HepG2 (cell line): ENCODE results near the gene APOC1. TPM values are rescaled to one million over a fixed set of nuclear protein-coding genes. Genes with fewer than 3 reads are reported as not detected.

Experiments
- HOXA3 ChIP-seq: sonication (generic); formaldehyde crosslinking; IDR thresholded peaks from 2 replicates; pipeline ENCODE4 v1.5.0; 2020; ENCODE audit warnings: missing genetic modification reagents
- HOXA5 ChIP-seq: sonication (generic); formaldehyde crosslinking; IDR thresholded peaks from 2 replicates; pipeline ENCODE4 v1.4.0; 2020; ENCODE audit warnings: missing genetic modification reagents
- ISL2 ChIP-seq: sonication (generic); formaldehyde crosslinking; IDR thresholded peaks from 2 replicates; pipeline ENCODE4 v1.5.0; 2020; ENCODE audit warnings: missing genetic modification reagents
- MAFF ChIP-seq: IDR thresholded peaks from 2 replicates; pipeline ENCODE4 v1.6.1; 2011; ENCODE audit warnings: low read depth, low read length, improper control_type of control experiment
- NFAT5 ChIP-seq: sonication (generic); formaldehyde crosslinking; IDR thresholded peaks from 2 replicates; pipeline ENCODE4 v1.4.0; 2020; ENCODE audit warnings: missing genetic modification reagents
- SRSF9 ChIP-seq: fragments of 200-400 bp; formaldehyde crosslinking; IDR thresholded peaks from 2 replicates; pipeline ENCODE4 v1.6.1; 2018; ENCODE audit warnings: borderline replicate concordance, mild to moderate bottlenecking, low read depth, low read length; ENCODE audit not compliant: insufficient read depth, poor library complexity, severe bottlenecking
- STAG1 ChIP-seq: sonication (generic); formaldehyde crosslinking; IDR thresholded peaks from 2 replicates; pipeline ENCODE4 v1.4.0; 2020; ENCODE audit warnings: missing genetic modification reagents
- TIGD3 ChIP-seq: sonication (generic); formaldehyde crosslinking; IDR thresholded peaks from 2 replicates; pipeline ENCODE4 v1.5.1; 2020; ENCODE audit warnings: mild to moderate bottlenecking, missing genetic modification reagents, borderline replicate concordance
- TOPORS ChIP-seq: sonication (generic); formaldehyde crosslinking; IDR thresholded peaks from 2 replicates; pipeline ENCODE4 v1.8.0; 2023; ENCODE audit warnings: mild to moderate bottlenecking, missing genetic modification reagents
- ZBTB26 ChIP-seq: IDR thresholded peaks from 2 replicates; pipeline ENCODE4 v1.6.1; 2016; ENCODE audit warnings: missing compliant biosample characterization, missing genetic modification reagents, borderline replicate concordance
- ZIK1 ChIP-seq: sonication (generic); formaldehyde crosslinking; IDR thresholded peaks from 2 replicates; pipeline ENCODE4 v1.5.0; 2020; ENCODE audit warnings: mild to moderate bottlenecking, low read depth, missing genetic modification reagents, borderline replicate concordance
- ZNF124 ChIP-seq: sonication (generic); formaldehyde crosslinking; IDR thresholded peaks from 2 replicates; pipeline ENCODE4 v1.4.0; 2020; ENCODE audit warnings: missing genetic modification reagents
- ZNF138 ChIP-seq: sonication (generic); formaldehyde crosslinking; IDR thresholded peaks from 2 replicates; pipeline ENCODE4 v1.5.0; 2020; ENCODE audit warnings: mild to moderate bottlenecking, low read depth, missing genetic modification reagents
- ZNF343 ChIP-seq: sonication (generic); formaldehyde crosslinking; IDR thresholded peaks from 2 replicates; pipeline ENCODE4 v1.4.0; 2020; ENCODE audit warnings: mild to moderate bottlenecking, missing genetic modification reagents
- ZNF451 ChIP-seq: sonication (generic); formaldehyde crosslinking; IDR thresholded peaks from 2 replicates; pipeline ENCODE4 v1.5.0; 2020; ENCODE audit warnings: mild to moderate bottlenecking, missing genetic modification reagents
- ZNF550 ChIP-seq: sonication (generic); formaldehyde crosslinking; IDR thresholded peaks from 2 replicates; pipeline ENCODE4 v1.4.0; 2020; ENCODE audit warnings: mild to moderate bottlenecking, missing genetic modification reagents, borderline replicate concordance
- ZNF589 ChIP-seq: sonication (generic); formaldehyde crosslinking; conservative IDR thresholded peaks from 2 replicates; pipeline ENCODE4 v1.8.0; 2022; ENCODE audit warnings: mild to moderate bottlenecking, moderate library complexity, missing genetic modification reagents
- ZNF615 ChIP-seq: sonication (generic); formaldehyde crosslinking; IDR thresholded peaks from 2 replicates; pipeline ENCODE4 v1.5.0; 2020; ENCODE audit warnings: mild to moderate bottlenecking, missing genetic modification reagents, borderline replicate concordance
- ZNF713 ChIP-seq: sonication (generic); formaldehyde crosslinking; IDR thresholded peaks from 2 replicates; pipeline ENCODE4 v1.4.0; 2020; ENCODE audit warnings: mild to moderate bottlenecking, missing genetic modification reagents
- ZNF784 ChIP-seq: sonication (generic); formaldehyde crosslinking; IDR thresholded peaks from 2 replicates; pipeline ENCODE4 v1.5.1; 2020; ENCODE audit warnings: missing genetic modification reagents, mild to moderate bottlenecking, borderline replicate concordance
- ZNF816 ChIP-seq: sonication (generic); formaldehyde crosslinking; IDR thresholded peaks from 2 replicates; pipeline ENCODE4 v1.8.0; 2022; ENCODE audit warnings: missing genetic modification reagents, mild to moderate bottlenecking, borderline replicate concordance
- polyA plus RNA-seq, 8 experiments: library from polyadenylated mRNA; depleted of rRNA in 3 of 8; stranded (reverse) in 7 of 8; unstranded in 1 of 8; fragments of >200 nt; fragmentation: Illumina TruSeq in 4 of 8; extraction: Trizol in 4 of 8; gene quantifications; 2 replicates each; pipeline versions ENCODE4 v1.2.1 to v1.2.3, GENCODE V29; 2011 to 2016; ENCODE audit warnings: low read depth in 4 of 8, missing spikeins in 1 of 8, mixed read lengths in 1 of 8; ENCODE audit not compliant: insufficient read depth in 1 of 8
- total RNA-seq, 5 experiments: library from RNA; depleted of rRNA; stranded (reverse); fragments of >200 nt; fragmentation: Illumina TruSeq; extraction: Trizol; gene quantifications; 2 replicates each; pipeline ENCODE4 v1.2.3, GENCODE V29; 2016; ENCODE audit warnings: low read depth in 1 of 5

APOC1 gene
- total and polyA plus RNA-seq, 2 of the 13 experiments (the other 11 are each of a cell fraction or from before 2014, with no cell fraction given): 600 to 1,235 TPM

- TF ChIP-seq NFAT5: no peak
- peak; percentile 69 for TF ChIP-seq ZNF784 (CRISPR knock-in tag)
- TF ChIP-seq ZNF589 (CRISPR knock-in tag): peak; percentile 77; the same call in 1 of the 2 replicates
- TF ChIP-seq ZNF713: no peak
- TF ChIP-seq ZNF343 (CRISPR knock-in tag): peak; percentile 92; the same call in 1 of the 2 replicates
- peak; percentile 63; the same call in 1 of the 2 replicates for TF ChIP-seq HOXA5
- peak; percentile 65 for TF ChIP-seq MAFF
- peak; percentile 66 for TF ChIP-seq ZBTB26 (CRISPR knock-in tag)
- TF ChIP-seq TIGD3 (CRISPR knock-in tag): no peak
- TF ChIP-seq ZNF816 (CRISPR knock-in tag): peak; percentile 39; the same call in 1 of the 2 replicates
- TF ChIP-seq SRSF9: no peak
- TF ChIP-seq ZNF124 (CRISPR knock-in tag): peak; percentile 9; the same call in 1 of the 2 replicates
- peak; percentile 63 for TF ChIP-seq TOPORS (CRISPR knock-in tag)
- peak; percentile 93 for TF ChIP-seq STAG1 (CRISPR knock-in tag)
- TF ChIP-seq ZNF138 (CRISPR knock-in tag): no peak
- peak; percentile 70 for TF ChIP-seq ISL2 (CRISPR knock-in tag)
- TF ChIP-seq ZNF615 (CRISPR knock-in tag): no peak; the same call in 1 of the 2 replicates
- peak; percentile 69; the same call in 1 of the 2 replicates for TF ChIP-seq ZNF451 (CRISPR knock-in tag)
- no peak for TF ChIP-seq ZNF550 (CRISPR knock-in tag)
- peak; percentile 76 for TF ChIP-seq HOXA3 (CRISPR knock-in tag)
- TF ChIP-seq ZIK1 (CRISPR knock-in tag): no peak
Observed at GRCh38 chr19:44903602-44904425, 10.6 kb upstream of the APOC1 start (continued).
